ENCODE results near the gene MCM5. TPM values are rescaled to one million over a fixed set of nuclear protein-coding genes. Genes with fewer than 3 reads are reported as not detected.
A peak's percentile ranks its signal among the peaks of the same experiment; 100 is the strongest.
"Not testable (repeated sequence)": the region's sequence is repeated elsewhere in the genome, so short reads cannot be mapped to it uniquely, and the experiment has no call there.

Gene MCM5
- total RNA-seq, 2 donors from 2014 or later = 157 to 310 TPM

DNA sequence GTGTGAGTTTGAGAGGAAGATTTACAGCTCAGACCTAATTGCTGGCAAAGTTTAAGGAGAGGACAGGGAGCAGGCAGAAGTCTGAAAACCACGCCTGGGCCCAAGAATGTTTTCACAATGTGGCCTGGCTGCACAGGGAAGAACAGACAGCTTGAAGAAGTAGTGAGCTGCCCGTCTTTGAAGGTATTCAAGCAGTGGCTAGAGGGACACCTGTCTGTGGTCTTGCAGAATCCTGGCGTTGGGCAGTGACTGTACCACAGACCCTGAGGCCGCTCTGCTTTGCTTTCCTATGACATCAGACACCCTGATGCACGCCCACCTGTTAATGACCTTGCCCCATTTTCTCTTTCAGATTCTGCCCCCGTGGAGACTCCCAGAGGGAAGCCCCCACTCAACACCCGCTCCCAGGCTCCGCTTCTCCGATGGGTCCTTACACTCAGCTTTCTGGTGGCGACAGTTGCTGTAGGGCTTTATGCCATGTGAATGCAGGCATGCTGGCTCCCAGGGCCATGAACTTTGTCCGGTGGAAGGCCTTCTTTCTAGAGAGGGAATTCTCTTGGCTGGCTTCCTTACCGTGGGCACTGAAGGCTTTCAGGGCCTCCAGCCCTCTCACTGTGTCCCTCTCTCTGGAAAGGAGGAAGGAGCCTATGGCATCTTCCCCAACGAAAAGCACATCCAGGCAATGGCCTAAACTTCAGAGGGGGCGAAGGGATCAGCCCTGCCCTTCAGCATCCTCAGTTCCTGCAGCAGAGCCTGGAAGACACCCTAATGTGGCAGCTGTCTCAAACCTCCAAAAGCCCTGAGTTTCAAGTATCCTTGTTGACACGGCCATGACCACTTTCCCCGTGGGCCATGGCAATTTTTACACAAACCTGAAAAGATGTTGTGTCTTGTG is 6.6 kb upstream of the MCM5 start:
- Mint-ChIP-seq H3K36me3 (no peaks in the 10 kb centered on the region), H3K9me3 (no peaks in the 10 kb centered on the region), H3K27ac (no peak overlapping the region)
- no peak for ATAC-seq
- DNase-seq (ENCODE audit: low spot score in 2 of 2) = no peak

DNA sequence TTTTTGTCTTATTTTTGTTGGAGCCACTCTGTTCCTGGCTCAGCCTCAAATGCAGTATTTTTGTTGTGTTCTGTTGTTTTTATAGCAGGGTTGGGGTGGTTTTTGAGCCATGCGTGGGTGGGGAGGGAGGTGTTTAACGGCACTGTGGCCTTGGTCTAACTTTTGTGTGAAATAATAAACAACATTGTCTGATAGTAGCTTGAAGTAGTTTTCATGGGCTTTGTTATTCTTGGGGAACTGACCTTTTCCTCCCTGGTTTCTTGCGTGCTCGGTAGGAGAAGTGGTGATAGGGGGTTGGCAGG is 6.0 kb upstream of the MCM5 start:
- ATAC-seq = no peak
- Mint-ChIP-seq H3K36me3 (no peaks in the 10 kb centered on the region), H3K9me3 (no peaks in the 10 kb centered on the region), H3K27ac (peak overlapping the region in 1 of 2 donors; percentile 22)
- DNase-seq (ENCODE audit: low spot score in 2 of 2) = no peak

GRCh38 chr22:35394810-35395563 is 5.0 kb upstream of the MCM5 start:
- ATAC-seq (no peak), DNase-seq (ENCODE audit: low spot score in 2 of 2) (no peak)
- no peak overlapping the region for H3K27ac Mint-ChIP-seq
- H3K36me3 Mint-ChIP-seq = peaks cover 7 to 10% of the 10 kb centered on the region in 2 donors
- no peaks in the 10 kb centered on the region for H3K9me3 Mint-ChIP-seq

GRCh38 chr22:35396622-35397021 is 3.3 kb upstream of the MCM5 start:
- DNase-seq (ENCODE audit: low spot score in 2 of 2); ATAC-seq; H3K9me3 Mint-ChIP-seq; H3K27ac Mint-ChIP-seq: not testable (repeated sequence)
- H3K36me3 Mint-ChIP-seq = peaks cover 20 to 24% of the 10 kb centered on the region in 2 donors

GRCh38 chr22:35397095-35397904 is 2.6 kb upstream of the MCM5 start:
- Mint-ChIP-seq H3K27ac (peak overlapping the region in 1 of 2 donors; percentile 82), H3K9me3 (no peaks in the 10 kb centered on the region), H3K36me3 (peaks cover 22 to 31% of the 10 kb centered on the region in 2 donors)
- ATAC-seq = no peak
- no peak for DNase-seq (ENCODE audit: low spot score in 2 of 2)

GRCh38 chr22:35398591-35398973 is 1.4 kb upstream of the MCM5 start:
- Mint-ChIP-seq H3K9me3 (no peaks in the 10 kb centered on the region), H3K27ac (peak overlapping the region; percentile 85 to 96), H3K36me3 (peaks cover 33 to 40% of the 10 kb centered on the region in 2 donors)
- no peak for ATAC-seq
- DNase-seq (ENCODE audit: low spot score in 2 of 2) = no peak

- Mint-ChIP-seq H3K9me3 (no peaks in the 10 kb centered on the region), H3K27ac (peak overlapping the region; percentile 96 to 100), H3K36me3 (peaks cover 39 to 47% of the 10 kb centered on the region in 2 donors)
- DNase-seq (ENCODE audit: low spot score in 2 of 2) (peak in 1 of 2 donors; percentile 26), ATAC-seq (no peak)
Observed at GRCh38 chr22:35399114-35399677, 744 bp upstream of the MCM5 start.

DNA sequence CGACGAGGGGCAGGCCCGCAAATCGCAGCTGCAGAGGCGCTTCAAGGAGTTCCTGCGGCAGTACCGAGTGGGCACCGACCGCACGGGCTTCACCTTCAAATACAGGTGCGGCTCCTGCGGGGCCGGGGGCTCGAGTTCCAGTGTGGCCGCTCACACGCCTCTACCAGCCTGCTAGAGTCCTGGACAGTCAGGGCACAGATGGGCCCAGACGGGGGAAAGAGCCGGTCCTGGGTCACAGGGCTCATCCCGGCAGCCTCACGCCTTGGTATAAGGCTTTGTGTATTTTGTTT is 506 bp downstream of the MCM5 start:
- H3K36me3 Mint-ChIP-seq = peaks cover 46 to 52% of the 10 kb centered on the region in 2 donors
- peak in 1 of 2 donors; percentile 9 for ATAC-seq
- peak overlapping the region; percentile 96 to 100 for H3K27ac Mint-ChIP-seq
- no peaks in the 10 kb centered on the region for H3K9me3 Mint-ChIP-seq
- DNase-seq (ENCODE audit: low spot score in 2 of 2) = no peak

GRCh38 chr22:35401863-35402262 is 1.9 kb downstream of the MCM5 start:
- ATAC-seq (no peak), DNase-seq (ENCODE audit: low spot score in 2 of 2) (no peak)
- no peaks in the 10 kb centered on the region for H3K9me3 Mint-ChIP-seq
- H3K36me3 Mint-ChIP-seq = peaks cover 53 to 61% of the 10 kb centered on the region in 2 donors
- H3K27ac Mint-ChIP-seq = peak overlapping the region; percentile 84 to 90

- Mint-ChIP-seq H3K9me3 (no peaks in the 10 kb centered on the region), H3K36me3 (peaks cover 68 to 74% of the 10 kb centered on the region in 2 donors), H3K27ac (no peak overlapping the region)
- DNase-seq (ENCODE audit: low spot score in 2 of 2) (no peak), ATAC-seq (no peak)
Observed at GRCh38 chr22:35403356-35403755, 3.4 kb downstream of the MCM5 start.

DNA sequence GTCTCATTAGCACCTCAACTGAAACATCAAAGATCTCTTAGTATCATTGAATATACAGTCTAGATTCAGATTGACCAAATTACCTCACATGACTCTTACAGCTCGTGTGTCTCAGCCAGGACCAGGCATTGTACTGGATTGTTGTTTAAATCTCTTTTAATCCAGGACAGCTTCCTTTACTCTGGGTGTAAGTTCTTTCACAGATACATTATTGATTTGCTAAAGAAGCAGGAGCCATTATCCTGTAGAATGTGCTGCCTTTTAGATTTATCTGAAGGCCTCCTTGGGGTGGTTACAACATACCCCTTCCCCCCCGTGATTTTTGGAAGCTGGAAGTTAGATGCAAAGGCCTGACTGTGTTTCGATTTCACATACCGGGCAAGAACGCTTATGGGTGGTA is 4.2 kb downstream of the MCM5 start:
- H3K9me3 Mint-ChIP-seq = no peaks in the 10 kb centered on the region
- H3K36me3 Mint-ChIP-seq = peaks cover 71 to 74% of the 10 kb centered on the region in 2 donors
- DNase-seq (ENCODE audit: low spot score in 2 of 2) (no peak), ATAC-seq (no peak)
- H3K27ac Mint-ChIP-seq = no peak overlapping the region

DNA sequence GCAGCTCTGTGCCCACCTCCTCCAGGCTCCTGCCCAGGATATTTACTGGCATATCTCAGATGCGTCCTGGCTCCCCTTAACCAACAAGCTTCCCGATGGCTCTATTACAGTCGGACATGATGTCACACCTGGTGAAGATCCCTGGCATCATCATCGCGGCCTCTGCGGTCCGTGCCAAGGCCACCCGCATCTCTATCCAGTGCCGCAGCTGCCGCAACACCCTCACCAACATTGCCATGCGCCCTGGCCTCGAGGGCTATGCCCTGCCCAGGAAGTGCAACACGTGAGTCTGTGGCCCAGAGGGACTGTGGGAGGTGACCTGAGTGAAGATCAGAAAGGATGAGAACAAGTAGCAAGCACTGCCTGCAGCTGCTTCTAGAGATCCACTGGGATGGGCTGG is 6.5 kb downstream of the MCM5 start:
- peaks cover 65 to 66% of the 10 kb centered on the region in 2 donors for H3K36me3 Mint-ChIP-seq
- DNase-seq (ENCODE audit: low spot score in 2 of 2) (no peak), ATAC-seq (no peak)
- H3K9me3 Mint-ChIP-seq = no peaks in the 10 kb centered on the region
- no peak overlapping the region for H3K27ac Mint-ChIP-seq

DNA sequence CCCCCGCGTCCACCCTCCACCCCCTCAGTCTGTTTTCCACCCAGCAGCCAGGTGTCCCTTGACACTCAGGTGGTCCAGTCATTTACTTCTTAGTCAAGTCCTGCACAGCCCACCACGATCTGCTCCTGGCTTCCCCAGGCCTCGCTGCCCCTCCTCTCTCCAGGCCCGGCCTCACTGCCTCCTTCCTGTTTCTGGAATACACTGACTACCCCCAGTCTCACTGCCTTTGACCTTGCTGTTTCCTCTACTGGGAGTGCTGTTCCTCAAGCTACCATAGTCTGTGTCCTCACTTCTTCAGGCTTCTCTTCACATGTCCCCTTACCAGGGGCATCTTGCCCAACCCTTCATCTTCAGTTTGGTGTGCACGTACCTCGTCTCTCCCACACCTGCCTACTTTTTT is 7.4 kb downstream of the MCM5 start:
- DNase-seq (ENCODE audit: low spot score in 2 of 2) (no peak), ATAC-seq (no peak)
- Mint-ChIP-seq H3K36me3 (peaks cover 61 to 62% of the 10 kb centered on the region in 2 donors), H3K27ac (no peak overlapping the region), H3K9me3 (no peaks in the 10 kb centered on the region)

DNA sequence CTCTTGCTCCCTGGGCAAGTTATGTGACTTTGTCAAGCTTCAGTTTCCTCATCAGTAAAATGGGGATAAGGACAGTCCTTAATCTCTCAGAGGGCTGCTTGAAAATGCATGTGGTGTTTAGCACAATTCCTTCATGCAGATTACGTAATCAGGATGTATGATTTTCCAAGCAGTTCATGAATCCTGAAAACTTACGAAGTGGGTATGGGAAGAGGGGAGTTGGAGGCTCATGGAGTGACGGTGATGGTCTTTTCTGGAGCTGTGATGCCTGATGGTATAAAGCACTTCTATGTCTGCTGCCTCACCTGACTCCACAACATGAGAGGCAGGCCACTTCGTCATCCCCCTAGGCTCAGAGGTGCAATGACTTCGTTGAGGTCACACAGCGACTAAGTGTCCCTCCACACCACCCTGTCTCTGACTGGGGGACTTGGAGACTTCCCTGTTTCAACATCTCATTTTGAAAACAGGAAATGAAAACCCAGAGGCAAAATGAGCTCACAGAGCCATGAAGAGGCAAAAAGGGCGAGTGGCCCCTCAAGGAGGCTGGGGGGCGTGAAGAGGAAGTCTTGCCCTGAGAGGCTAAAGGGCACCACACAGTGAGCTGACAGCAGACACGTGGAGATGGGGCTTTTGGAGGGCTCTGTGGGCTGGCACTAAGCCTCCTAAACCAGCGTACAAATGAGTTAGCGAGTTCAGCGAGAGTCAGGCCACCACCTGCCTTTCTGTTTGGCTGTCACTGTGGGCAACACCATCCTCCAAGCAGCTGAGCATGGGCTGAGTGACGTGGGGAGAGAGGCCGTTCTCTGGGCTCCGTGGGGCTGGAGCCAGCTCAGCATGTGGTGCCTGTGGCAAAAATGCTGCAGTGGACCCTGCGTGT is 10.1 kb downstream of the MCM5 start:
- DNase-seq (ENCODE audit: low spot score in 2 of 2) (no peak), ATAC-seq (peak; percentile 55 to 67)
- Mint-ChIP-seq H3K9me3 (no peaks in the 10 kb centered on the region), H3K36me3 (peaks cover 42 to 48% of the 10 kb centered on the region in 2 donors), H3K27ac (peak overlapping the region; percentile 59 to 90)

GRCh38 chr22:35410663-35411034 is 10.7 kb downstream of the MCM5 start:
- Mint-ChIP-seq H3K27ac (peak overlapping the region in 1 of 2 donors; percentile 46), H3K36me3 (peaks cover 47 to 48% of the 10 kb centered on the region in 2 donors), H3K9me3 (no peaks in the 10 kb centered on the region)
- no peak for DNase-seq (ENCODE audit: low spot score in 2 of 2)
- ATAC-seq = no peak

- no peak for DNase-seq (ENCODE audit: low spot score in 2 of 2)
- Mint-ChIP-seq H3K9me3 (no peaks in the 10 kb centered on the region), H3K36me3 (peaks cover 48 to 49% of the 10 kb centered on the region in 2 donors), H3K27ac (peak overlapping the region; percentile 25 to 46)
- ATAC-seq = no peak
Observed at GRCh38 chr22:35411102-35411501, 11.2 kb downstream of the MCM5 start.
